Activated T-cell treated with anti-CD3 and anti-CD28 coated beads, Interleukin-2, amount 50 U/mL, for 72 hours (primary cell): ENCODE data around the gene GPC6. TPM values are rescaled to one million over a fixed set of nuclear protein-coding genes. Genes with fewer than 3 reads are reported as not detected.

ENCODE experiments used
- ATAC-seq, 2 donors: fragments of 150-1000 bp; cut with Tn5 transposase; replicated peaks in 1 of 2; 2 replicates each; pipeline ENCODE4 v1.10.0; 2021; ENCODE audit warnings: moderate library complexity in 2 of 2, mild to moderate bottlenecking in 1 of 2
- DNase-seq, 2 donors: peaks; one replicate each; pipeline ENCODE4 v3.0.0; 2021 to 2022; ENCODE audit warnings: mixed read lengths in 1 of 2
- H3K27ac Mint-ChIP-seq: one replicate; pipeline ENCODE4 v1.8.0; 2022; ENCODE audit warnings: mild to moderate bottlenecking, moderate library complexity, mixed read lengths
- H3K27me3 Mint-ChIP-seq: one replicate; pipeline ENCODE4 v1.8.0; 2022; ENCODE audit warnings: low read depth, mixed read lengths
- H3K36me3 Mint-ChIP-seq, 2 donors: one replicate each; pipeline ENCODE4 v1.8.0; 2022; ENCODE audit warnings: mixed read lengths in 2 of 2, mild to moderate bottlenecking in 1 of 2; ENCODE audit not compliant: insufficient read depth in 2 of 2
- H3K4me1 Mint-ChIP-seq: one replicate; pipeline ENCODE4 v1.8.0; 2022; ENCODE audit warnings: low read depth, mixed read lengths
- H3K4me3 Mint-ChIP-seq, 2 donors: one replicate each; pipeline ENCODE4 v1.8.0; 2022; ENCODE audit warnings: mild to moderate bottlenecking in 2 of 2, mixed read lengths in 2 of 2, moderate library complexity in 2 of 2
- H3K9me3 Mint-ChIP-seq, 2 donors: one replicate each; pipeline ENCODE4 v1.8.0; 2022; ENCODE audit warnings: mixed read lengths in 2 of 2
- total RNA-seq, 2 donors: library from RNA; stranded (reverse); gene quantifications; one replicate each; pipeline ENCODE4 v1.2.3, GENCODE V29; 2022

Gene GPC6
- total RNA-seq, 2 donors from 2014 or later = not detected

GRCh38 chr13:93220073-93220472 lies 6.5 kb upstream of the GPC6 start:
- no peak for DNase-seq
- peaks cover 6% of the 10 kb centered on the region for H3K27me3 Mint-ChIP-seq
- no peak for ATAC-seq
- no peak overlapping the region for H3K4me3 Mint-ChIP-seq
- H3K4me1 Mint-ChIP-seq = no peaks in the 10 kb centered on the region
- H3K27ac Mint-ChIP-seq = no peak overlapping the region
- peaks cover 0 to 3% of the 10 kb centered on the region in 2 donors for H3K36me3 Mint-ChIP-seq
- H3K9me3 Mint-ChIP-seq = peaks cover 3 to 6% of the 10 kb centered on the region in 2 donors

DNA sequence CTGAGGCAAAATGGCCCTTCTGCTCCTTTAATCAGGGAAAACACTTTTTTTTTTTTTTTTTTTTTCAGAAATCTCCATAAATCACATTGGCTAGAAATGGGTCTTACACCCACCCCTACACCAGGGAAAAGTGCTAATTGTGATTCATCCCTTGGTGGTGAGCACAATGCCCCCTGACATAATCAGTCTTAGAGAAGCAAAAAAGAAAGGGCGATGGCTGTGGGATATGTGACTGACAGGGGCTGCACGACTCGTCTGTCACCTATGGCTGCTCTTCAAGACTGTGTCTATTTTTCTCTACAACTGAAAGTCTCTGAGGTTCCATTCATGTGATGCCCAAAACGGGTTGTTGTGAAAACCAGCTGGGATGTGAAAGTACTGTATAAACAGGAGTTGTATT lies 3.6 kb upstream of the GPC6 start:
- ATAC-seq (no peak), DNase-seq (no peak)
- Mint-ChIP-seq H3K4me1 (peaks cover 4% of the 10 kb centered on the region), H3K4me3 (no peak overlapping the region), H3K9me3 (peaks cover 3 to 6% of the 10 kb centered on the region in 2 donors), H3K27ac (no peak overlapping the region), H3K27me3 (peaks cover 29% of the 10 kb centered on the region), H3K36me3 (peaks cover 3 to 10% of the 10 kb centered on the region in 2 donors)

GRCh38 chr13:93224535-93224934 lies 2.1 kb upstream of the GPC6 start:
- H3K4me3 Mint-ChIP-seq = no peak overlapping the region
- H3K36me3 Mint-ChIP-seq = peaks cover 3 to 10% of the 10 kb centered on the region in 2 donors
- no peak overlapping the region for H3K27ac Mint-ChIP-seq
- H3K4me1 Mint-ChIP-seq = peaks cover 4% of the 10 kb centered on the region
- peaks cover 41% of the 10 kb centered on the region for H3K27me3 Mint-ChIP-seq
- DNase-seq (no peak), ATAC-seq (no peak)
- peaks cover 3 to 6% of the 10 kb centered on the region in 2 donors for H3K9me3 Mint-ChIP-seq

GRCh38 chr13:93225610-93226009 lies 997 bp upstream of the GPC6 start:
- ATAC-seq (no peak), DNase-seq (no peak)
- H3K36me3 Mint-ChIP-seq = peaks cover 3 to 10% of the 10 kb centered on the region in 2 donors
- H3K9me3 Mint-ChIP-seq = peaks cover 3 to 6% of the 10 kb centered on the region in 2 donors
- H3K27me3 Mint-ChIP-seq = peaks cover 52% of the 10 kb centered on the region
- H3K27ac Mint-ChIP-seq = no peak overlapping the region
- H3K4me3 Mint-ChIP-seq = no peak overlapping the region
- H3K4me1 Mint-ChIP-seq = peaks cover 4% of the 10 kb centered on the region

DNA sequence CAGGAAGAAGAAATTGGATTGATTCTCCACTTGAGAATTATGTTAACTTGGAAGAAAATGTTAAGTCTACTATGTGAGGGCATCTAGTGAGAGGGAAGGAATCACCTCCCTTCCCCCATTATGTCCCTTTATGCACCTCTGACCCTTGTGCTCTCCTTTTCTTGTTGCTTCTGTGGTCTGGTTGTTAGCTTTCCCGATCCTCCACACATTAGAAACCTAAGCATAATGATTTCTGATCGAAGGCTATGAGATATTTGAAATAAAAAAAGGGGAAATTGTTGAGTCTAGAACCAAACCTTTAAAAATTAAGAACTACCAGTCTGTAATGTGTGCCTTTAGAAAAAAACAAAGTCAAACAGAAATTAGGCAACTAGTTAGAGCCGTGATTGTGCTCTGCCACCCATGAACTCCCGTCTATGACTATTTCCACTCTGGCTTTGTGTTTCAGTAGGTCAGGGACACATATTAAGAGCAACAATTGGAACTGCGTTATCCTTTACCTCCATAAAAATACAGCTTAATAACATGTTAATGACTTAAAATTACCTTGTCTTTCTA lies 463 bp upstream of the GPC6 start:
- Mint-ChIP-seq H3K4me3 (no peak overlapping the region), H3K36me3 (peaks cover 3 to 10% of the 10 kb centered on the region in 2 donors), H3K27ac (no peak overlapping the region), H3K9me3 (peaks cover 3 to 6% of the 10 kb centered on the region in 2 donors), H3K4me1 (peaks cover 4% of the 10 kb centered on the region), H3K27me3 (peaks cover 54% of the 10 kb centered on the region)
- no peak for ATAC-seq
- no peak for DNase-seq

- Mint-ChIP-seq H3K36me3 (peaks cover 3 to 10% of the 10 kb centered on the region in 2 donors), H3K27me3 (peaks cover 54% of the 10 kb centered on the region), H3K27ac (no peak overlapping the region), H3K4me1 (peaks cover 4% of the 10 kb centered on the region), H3K4me3 (peak overlapping the region; percentile 40 to 54), H3K9me3 (peaks cover 3 to 6% of the 10 kb centered on the region in 2 donors)
- DNase-seq = no peak
- ATAC-seq = no peak
These were observed 772 bp downstream of the GPC6 start for GRCh38 chr13:93227280-93227877.

GRCh38 chr13:93227878-93228642 lies 1.5 kb downstream of the GPC6 start:
- ATAC-seq = peak in 1 of 2 donors; percentile 13
- H3K27me3 Mint-ChIP-seq = peaks cover 54% of the 10 kb centered on the region
- peaks cover 4% of the 10 kb centered on the region for H3K4me1 Mint-ChIP-seq

DNA sequence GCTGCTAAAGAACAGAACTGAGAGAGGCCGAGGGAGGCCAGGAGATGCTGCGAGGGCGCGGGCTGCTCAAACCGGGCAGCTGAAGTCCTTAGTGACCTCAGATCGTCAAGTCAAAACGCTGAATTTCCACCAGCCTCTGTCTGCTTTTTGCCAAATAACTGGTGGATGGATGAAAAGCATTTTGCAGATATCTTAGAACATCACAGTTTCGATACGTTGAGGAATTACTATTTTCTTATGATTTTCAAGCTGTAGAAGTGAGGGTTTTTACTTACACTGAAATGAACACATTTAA lies 2.0 kb downstream of the GPC6 start:
- Mint-ChIP-seq H3K4me3 (peak overlapping the region in 1 of 2 donors; percentile 31), H3K36me3 (peaks cover 3 to 10% of the 10 kb centered on the region in 2 donors), H3K27me3 (peaks cover 54% of the 10 kb centered on the region), H3K9me3 (peaks cover 5 to 6% of the 10 kb centered on the region in 2 donors), H3K27ac (no peak overlapping the region), H3K4me1 (peaks cover 4% of the 10 kb centered on the region)
- ATAC-seq (no peak), DNase-seq (no peak)

More at GRCh38 chr13:93227878-93228642, 1.5 kb downstream of the GPC6 start:
- Mint-ChIP-seq H3K27ac (no peak overlapping the region), H3K36me3 (peaks cover 3 to 10% of the 10 kb centered on the region in 2 donors), H3K9me3 (peaks cover 3 to 6% of the 10 kb centered on the region in 2 donors), H3K4me3 (peak overlapping the region; percentile 37 to 41)
- DNase-seq = no peak

DNA sequence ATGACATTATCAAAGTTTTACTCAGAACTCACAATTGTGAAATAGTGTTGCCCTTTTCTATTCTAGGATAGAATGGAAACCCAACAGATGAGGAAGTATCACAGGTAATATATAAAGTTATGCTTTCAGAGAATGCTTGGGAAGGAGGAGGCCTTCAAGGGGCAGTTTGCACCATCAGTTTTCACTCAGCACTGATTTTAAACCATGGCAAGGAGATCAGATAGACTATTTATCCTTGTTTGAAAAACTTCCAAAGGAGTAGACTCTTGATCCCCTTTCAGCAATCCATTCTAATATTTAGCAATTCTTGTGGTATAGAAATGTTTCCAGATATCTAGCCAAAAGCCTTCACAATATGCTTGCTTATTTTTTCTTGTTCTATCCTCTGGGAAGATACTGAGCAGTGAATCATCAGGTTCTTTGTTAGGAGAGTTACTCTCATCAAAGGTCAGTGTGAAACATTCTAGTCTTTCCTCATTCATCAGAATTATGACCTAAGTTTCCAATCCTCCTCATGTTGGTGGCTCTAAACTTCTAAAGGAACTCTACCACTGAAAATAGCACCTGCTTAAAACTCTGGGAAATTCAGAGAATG lies 3.8 kb downstream of the GPC6 start:
- Mint-ChIP-seq H3K4me3 (no peak overlapping the region), H3K9me3 (peaks cover 3 to 4% of the 10 kb centered on the region in 2 donors), H3K36me3 (peaks cover 3 to 6% of the 10 kb centered on the region in 2 donors), H3K27ac (no peak overlapping the region), H3K4me1 (peaks cover 4% of the 10 kb centered on the region), H3K27me3 (peaks cover 45% of the 10 kb centered on the region)
- no peak for ATAC-seq
- no peak for DNase-seq

DNA sequence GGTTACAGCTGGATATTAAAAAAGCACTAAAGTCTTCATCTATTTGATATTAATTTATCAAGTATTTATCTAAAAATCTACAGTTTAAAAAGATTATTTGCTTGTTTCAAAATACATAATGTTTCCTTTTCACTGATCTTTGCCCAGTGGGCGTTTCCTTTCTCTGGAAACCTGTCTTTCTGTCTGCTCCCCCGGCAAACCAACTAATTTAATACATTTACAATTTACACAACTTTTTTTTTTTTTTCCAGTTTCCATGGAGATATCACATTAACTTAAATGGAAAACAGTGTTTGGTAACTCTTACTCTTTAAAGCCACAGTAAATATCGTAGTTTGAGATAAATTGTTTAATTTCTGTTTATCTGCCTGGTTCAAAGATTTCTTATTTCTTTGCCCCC lies 5.3 kb downstream of the GPC6 start:
- ATAC-seq (no peak), DNase-seq (no peak)
- Mint-ChIP-seq H3K4me3 (no peak overlapping the region), H3K36me3 (peaks cover 0 to 4% of the 10 kb centered on the region in 2 donors), H3K27ac (no peak overlapping the region), H3K9me3 (peaks cover 3 to 4% of the 10 kb centered on the region in 2 donors), H3K27me3 (peaks cover 30% of the 10 kb centered on the region), H3K4me1 (peaks cover 4% of the 10 kb centered on the region)

- Mint-ChIP-seq H3K36me3 (no peaks in the 10 kb centered on the region), H3K27me3 (peaks cover 18% of the 10 kb centered on the region), H3K4me1 (no peaks in the 10 kb centered on the region), H3K27ac (no peak overlapping the region), H3K9me3 (peaks cover 6 to 10% of the 10 kb centered on the region in 2 donors), H3K4me3 (no peak overlapping the region)
- ATAC-seq = no peak
- no peak for DNase-seq
These were observed 7.4 kb downstream of the GPC6 start for GRCh38 chr13:93233997-93234416.

- H3K9me3 Mint-ChIP-seq = peaks cover 8 to 13% of the 10 kb centered on the region in 2 donors
These were observed 7.9 kb downstream of the GPC6 start for GRCh38 chr13:93234459-93234858.

More at GRCh38 chr13:93234459-93234858, 7.9 kb downstream of the GPC6 start:
- Mint-ChIP-seq H3K4me3 (no peak overlapping the region), H3K36me3 (peaks cover 1% of the 10 kb centered on the region in 2 donors), H3K4me1 (no peaks in the 10 kb centered on the region), H3K27me3 (peaks cover 14% of the 10 kb centered on the region), H3K27ac (no peak overlapping the region)
- DNase-seq (no peak), ATAC-seq (no peak)
